Gastroesophageal sphincter (tissue), 4 donors: ENCODE results near the gene CPNE1. TPM values are rescaled to one million over a fixed set of nuclear protein-coding genes. Genes with fewer than 3 reads are reported as not detected.

Source experiments
- ATAC-seq: fragments of 150-250 bp; one replicate; pipeline ENCODE4 v1.9.1; 2016; ENCODE audit warnings: mild to moderate bottlenecking, moderate library complexity
- H3K27ac ChIP-seq, 4 donors: fragments of 200-600 bp; sonication (generic) in 3 of 4; 1 replicate in 3 of 4; 2 replicates in 1 of 4; pipeline ENCODE4 v1.5.1; 2016 to 2019
- H3K27me3 ChIP-seq: fragments of 200-600 bp; sonication (generic); one replicate; pipeline ENCODE4 v1.5.1; 2019
- H3K36me3 ChIP-seq, 2 donors: fragments of 200-600 bp; sonication (generic); one replicate each; pipeline ENCODE4 v1.5.1; 2019; ENCODE audit warnings: control low read depth in 1 of 2
- H3K4me1 ChIP-seq, 3 donors: fragments of 200-600 bp; sonication (generic); 1 replicate in 2 of 3; 2 replicates in 1 of 3; pipeline ENCODE4 v1.5.1; 2016 to 2019; ENCODE audit warnings: control low read depth in 2 of 3
- H3K4me3 ChIP-seq, 2 donors: fragments of 200-600 bp; sonication (generic); one replicate each; pipeline ENCODE4 v1.5.1; 2019; ENCODE audit warnings: mild to moderate bottlenecking in 1 of 2, moderate library complexity in 1 of 2
- H3K9me3 ChIP-seq, 3 donors: fragments of 200-600 bp; sonication (generic); one replicate each; pipeline ENCODE4 v1.5.1; 2017 to 2019; ENCODE audit warnings: control low read depth in 2 of 3
- CTCF ChIP-seq, 4 experiments: fragments of 200-600 bp in 2 of 4; fragments of 450-650 bp in 2 of 4; sonication (generic) in 1 of 4; IDR thresholded peaks; one replicate each; pipeline ENCODE4 v1.5.1; 2017 to 2019; ENCODE audit warnings: antibody characterized with exemption in 4 of 4, mild to moderate bottlenecking in 2 of 4, moderate library complexity in 2 of 4
- EP300 ChIP-seq: sonication (generic); formaldehyde crosslinking; IDR thresholded peaks from one replicate; pipeline ENCODE4 v1.6.1; 2017; ENCODE audit warnings: antibody characterized with exemption, mild to moderate bottlenecking
- POLR2A ChIP-seq, 2 donors: fragments of 450-650 bp; IDR thresholded peaks; one replicate each; pipeline ENCODE4 v1.6.1; 2017; ENCODE audit warnings: antibody characterized with exemption in 2 of 2, mild to moderate bottlenecking in 2 of 2, moderate library complexity in 1 of 2
- POLR2AphosphoS5 ChIP-seq: sonication (generic); formaldehyde crosslinking; IDR thresholded peaks from one replicate; pipeline ENCODE4 v1.6.1; 2017; ENCODE audit warnings: antibody characterized with exemption
- WGBS, 2 donors: methylation state at CpG; one replicate each; pipeline ENCODE4 v1.1.5; 2018; ENCODE audit warnings: low coverage in 1 of 2; 5-methylcytosine and 5-hydroxymethylcytosine counted together
- total RNA-seq, 4 donors: library from RNA; depleted of rRNA; stranded (reverse); fragments of >200 nt; gene quantifications; one replicate each; pipeline ENCODE4 v1.1.0, GENCODE V29; 2016

Gene CPNE1
- total RNA-seq, 4 donors from 2014 or later: 43.8 to 131 (median 95.2) TPM

DNA sequence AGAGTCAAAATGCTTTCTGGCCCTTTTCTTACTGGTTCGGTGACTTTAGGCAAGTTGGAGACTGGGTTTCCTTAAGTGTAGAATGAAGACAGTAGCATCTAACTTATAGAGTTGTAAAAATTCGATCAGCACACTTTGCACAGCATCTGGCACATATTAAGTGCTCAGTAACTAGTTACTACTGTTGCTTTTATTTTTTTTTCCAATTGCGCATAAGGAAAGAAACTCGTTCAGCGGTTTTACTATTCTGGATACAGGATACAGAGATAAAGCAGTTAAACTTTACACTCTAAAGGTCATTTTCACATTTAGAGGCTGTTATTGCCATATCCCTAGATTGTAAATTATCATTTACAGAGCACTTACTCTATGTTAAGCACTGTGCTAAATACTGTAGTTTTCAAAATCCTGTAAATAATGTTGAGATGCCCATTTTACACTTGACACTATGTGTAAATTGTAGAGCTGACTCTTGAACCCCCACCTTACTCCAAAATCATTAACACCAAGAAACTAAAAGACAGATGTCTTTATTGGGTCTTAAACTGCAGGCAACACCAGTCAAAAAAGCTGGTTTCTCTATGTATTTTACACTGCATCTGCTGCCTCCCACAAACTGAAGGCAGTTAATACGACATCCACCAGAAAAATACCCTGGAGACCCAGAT lies 35.4 kb upstream of the CPNE1 start:
- no peaks in the 10 kb centered on the region for H3K9me3 ChIP-seq
- peaks cover 8 to 56% of the 10 kb centered on the region in 2 donors for H3K36me3 ChIP-seq
- H3K4me3 ChIP-seq: peak overlapping the region; percentile 65 to 95
- no peak for ATAC-seq
- WGBS, 2 donors: 16 to 23% methylated on average over 6 of the region's 6 CpGs
- H3K4me1 ChIP-seq: peaks cover 0 to 41% (median 11%) of the 10 kb centered on the region in 3 donors
- TF ChIP-seq POLR2A (IDR thresholded peaks at IDR 0.05) (no peak), CTCF (IDR thresholded peaks at IDR 0.05) (no peak), EP300 (no peak), POLR2AphosphoS5 (no peak)
- H3K27me3 ChIP-seq: no peaks in the 10 kb centered on the region
- H3K27ac ChIP-seq: peak overlapping the region; percentile 83 to 89 (median 88)

DNA sequence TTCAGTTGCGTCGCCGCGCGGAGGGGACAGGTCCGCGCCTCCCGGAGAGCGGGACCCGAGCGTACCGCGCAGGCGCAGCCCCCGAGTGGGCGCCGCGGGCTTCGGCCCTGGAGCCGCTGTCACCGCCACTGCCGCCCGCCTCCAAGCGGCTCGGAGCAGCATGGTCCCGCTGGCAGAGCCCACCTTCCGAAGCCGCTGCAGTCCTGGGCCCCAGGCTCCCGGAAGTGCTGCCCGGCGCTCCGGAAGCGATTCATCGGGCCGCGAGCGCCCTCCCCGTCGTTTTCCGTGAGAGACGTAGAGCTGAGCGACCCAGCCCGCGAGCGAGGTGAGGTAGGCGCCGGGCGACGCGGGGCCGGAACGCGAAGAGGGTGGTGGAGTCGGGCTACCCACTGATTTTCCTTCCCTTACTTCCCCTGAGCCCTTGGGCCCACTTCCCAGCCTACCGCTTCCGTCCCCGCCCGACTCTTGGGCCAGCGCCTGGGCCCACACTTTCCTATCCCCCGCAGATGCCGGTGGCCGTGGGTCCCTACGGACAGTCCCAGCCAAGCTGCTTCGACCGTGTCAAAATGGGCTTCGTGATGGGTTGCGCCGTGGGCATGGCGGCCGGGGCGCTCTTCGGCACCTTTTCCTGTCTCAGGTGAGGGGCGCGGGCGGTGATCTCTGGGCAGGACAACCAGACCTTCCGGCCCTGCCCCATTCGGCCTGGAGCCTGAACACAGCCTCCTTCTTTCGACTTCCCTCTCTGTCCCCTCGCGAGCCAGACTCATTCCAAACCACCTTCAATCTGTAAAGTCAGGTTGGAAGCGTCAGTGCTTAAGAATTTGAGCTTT lies 34.6 kb upstream of the CPNE1 start, which contains the start of the genes NFS1 and ROMO1:
TSS of gene NFS1 (minus strand) at position 226 of the 830 bp plus-strand sequence. CDS start at position 162, 64 bp downstream.
TSS of gene ROMO1 (plus strand) at position 279 of the 830 bp plus-strand sequence. CDS start at position 507, 228 bp downstream.
- H3K9me3 ChIP-seq: no peaks in the 10 kb centered on the region
- peaks cover 6 to 56% of the 10 kb centered on the region in 2 donors for H3K36me3 ChIP-seq
- no peaks in the 10 kb centered on the region for H3K27me3 ChIP-seq
- H3K4me1 ChIP-seq: peaks cover 0 to 41% (median 11%) of the 10 kb centered on the region in 3 donors
- H3K27ac ChIP-seq: peak within 1 kb of the TSS; percentile 83 to 89 (median 88)
- WGBS, 2 donors: 0 to 17% methylated on average over 1 of the region's 81 CpGs
- ATAC-seq: peak; percentile 95
- H3K4me3 ChIP-seq: peak within 1 kb of the TSS; percentile 65 to 95
- TF ChIP-seq POLR2A (IDR thresholded peaks at IDR 0.05) (peak; percentile 57 to 62), POLR2AphosphoS5 (peak; percentile 80), CTCF (IDR thresholded peaks at IDR 0.05) (peak in 3 of 4 experiments; percentile 6 to 51 (median 44)), EP300 (no peak)

DNA sequence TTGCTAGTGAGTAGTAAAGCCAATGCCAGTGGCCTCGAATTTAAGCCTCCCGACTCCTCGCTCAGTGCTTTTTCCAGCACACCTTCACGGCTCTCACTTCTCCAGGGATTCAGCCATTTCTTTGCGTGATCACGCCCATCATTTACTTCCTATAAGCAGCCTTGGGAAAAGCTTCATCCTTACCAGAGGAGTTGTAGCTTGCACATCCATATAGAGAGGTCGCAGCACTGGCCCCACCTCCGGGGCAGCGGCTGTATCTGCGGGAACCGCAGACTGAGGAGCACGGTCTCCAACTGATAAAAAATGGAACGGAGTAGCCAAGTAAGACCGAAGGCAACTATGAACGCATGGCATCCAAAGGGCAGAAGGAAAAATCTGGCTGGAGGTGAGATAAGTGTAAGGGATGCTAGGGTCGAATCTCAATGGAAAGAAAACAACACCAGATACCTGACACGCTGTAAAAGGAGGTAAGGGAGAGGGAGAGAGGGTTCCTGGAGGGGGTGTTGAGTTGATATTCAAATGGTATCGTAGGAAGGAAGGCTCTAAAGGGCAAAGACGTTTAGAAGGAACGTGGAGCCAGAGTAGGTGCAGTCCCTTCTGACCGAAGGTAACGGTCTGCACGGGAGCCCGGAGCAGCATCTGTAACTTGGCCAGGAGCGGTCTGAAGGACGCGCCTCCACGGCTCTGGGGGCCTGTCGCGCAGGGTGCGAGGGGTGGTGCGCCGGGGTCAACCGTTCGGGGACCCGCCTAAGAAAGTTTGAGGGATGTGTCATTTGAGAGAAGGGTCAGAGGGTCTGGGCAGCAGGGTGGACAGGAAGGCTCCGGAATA lies 33.8 kb upstream of the CPNE1 start:
- H3K4me1 ChIP-seq: peaks cover 0 to 41% (median 11%) of the 10 kb centered on the region in 3 donors
- H3K9me3 ChIP-seq: no peaks in the 10 kb centered on the region
- ATAC-seq: peak; percentile 35
- H3K4me3 ChIP-seq: peak overlapping the region; percentile 65 to 95
- TF ChIP-seq EP300 (no peak), CTCF (IDR thresholded peaks at IDR 0.05) (no peak), POLR2AphosphoS5 (no peak), POLR2A (IDR thresholded peaks at IDR 0.05) (no peak)
- H3K27me3 ChIP-seq: no peaks in the 10 kb centered on the region
- H3K27ac ChIP-seq: peak overlapping the region; percentile 83 to 89 (median 88)
- WGBS, 2 donors: 4 to 12% methylated on average over 9 to 18 of the region's 37 CpGs
- peaks cover 0 to 56% of the 10 kb centered on the region in 2 donors for H3K36me3 ChIP-seq

GRCh38 chr20:35697696-35698297 lies 33.1 kb upstream of the CPNE1 start:
- Histone ChIP-seq H3K27me3 (no peaks in the 10 kb centered on the region), H3K36me3 (peaks cover 0 to 56% of the 10 kb centered on the region in 2 donors), H3K4me1 (peaks cover 0 to 41% (median 11%) of the 10 kb centered on the region in 3 donors), H3K9me3 (no peaks in the 10 kb centered on the region), H3K4me3 (peak overlapping the region in 1 of 2 donors; percentile 65), H3K27ac (peak overlapping the region in 2 of 4 donors; percentile 88 to 89)
- 71 to 77% methylated on average over 3 to 6 of the region's 9 CpGs for WGBS, 2 donors
- TF ChIP-seq EP300 (no peak), POLR2A (IDR thresholded peaks at IDR 0.05) (no peak), CTCF (IDR thresholded peaks at IDR 0.05) (no peak), POLR2AphosphoS5 (no peak)
- ATAC-seq: no peak
